GM23338 (cell line): ENCODE data around the gene HMGCS1.

Source experiments
- CREB1 ChIP-seq: fragments of 250-450 bp; sonication (Bioruptor Pico); IDR thresholded peaks from 2 replicates; pipeline ENCODE4 v1.5.0; 2020; ENCODE audit warnings: low read depth, mild to moderate bottlenecking, moderate library complexity
- EZH2 ChIP-seq: fragments of 200-600 bp; sonication (generic); IDR thresholded peaks from one replicate; pipeline ENCODE4 v1.8.0; 2017; ENCODE audit warnings: antibody characterized with exemption, mild to moderate bottlenecking, low read depth; ENCODE audit not compliant: unreplicated experiment
- EZH2phosphoT487 ChIP-seq: fragments of 200-600 bp; sonication (generic); IDR thresholded peaks from one replicate; pipeline ENCODE4 v1.8.1; 2018; ENCODE audit warnings: antibody characterized with exemption; ENCODE audit not compliant: unreplicated experiment
- JUNB ChIP-seq: IDR thresholded peaks from one replicate; pipeline ENCODE4 v1.6.1; 2016; ENCODE audit warnings: antibody characterized with exemption; ENCODE audit not compliant: unreplicated experiment
- NANOG ChIP-seq: IDR thresholded peaks from 2 replicates; pipeline ENCODE4 v1.6.1; 2016; ENCODE audit warnings: antibody characterized with exemption, borderline replicate concordance
- POLR2AphosphoS5 ChIP-seq: IDR thresholded peaks from 2 replicates; pipeline ENCODE4 v1.6.1; 2016; ENCODE audit warnings: antibody characterized with exemption, low read depth
- STAT1 ChIP-seq: IDR thresholded peaks from one replicate; pipeline ENCODE4 v1.6.1; 2016; ENCODE audit warnings: antibody characterized with exemption; ENCODE audit not compliant: unreplicated experiment
- ZNF114 ChIP-seq: fragments of 250-450 bp; sonication (Bioruptor Pico); IDR thresholded peaks from 2 replicates; pipeline ENCODE4 v1.5.0; 2020; ENCODE audit warnings: mild to moderate bottlenecking, moderate library complexity
- ZNF331 ChIP-seq: fragments of 250-450 bp; sonication (Bioruptor Pico); IDR thresholded peaks from 2 replicates; pipeline ENCODE4 v1.5.0; 2020; ENCODE audit warnings: low read depth, mild to moderate bottlenecking, moderate library complexity
- TF ChIP-seq, protein P1 (sequence below), 2 experiments: fragments of 200-600 bp in 1 of 2; sonication (generic) in 1 of 2; conservative IDR thresholded peaks; 2 replicates each; pipeline versions ENCODE4 v1.5.1 to v1.6.1; 2016 to 2017; ENCODE audit warnings: antibody characterized with exemption in 2 of 2, low read depth in 2 of 2, mild to moderate bottlenecking in 2 of 2, moderate library complexity in 1 of 2
- TF ChIP-seq, protein P2 (sequence below): IDR thresholded peaks from one replicate; pipeline ENCODE4 v1.6.1; 2018; ENCODE audit warnings: antibody characterized with exemption; ENCODE audit not compliant: unreplicated experiment
- TF ChIP-seq, protein P3 (sequence below): IDR thresholded peaks from 2 replicates; pipeline ENCODE4 v1.6.1; 2016; ENCODE audit warnings: antibody characterized with exemption
- TF ChIP-seq, protein P4 (sequence below): fragments of 250-450 bp; sonication (Bioruptor Pico); IDR thresholded peaks from 2 replicates; pipeline ENCODE4 v1.5.0; 2020; ENCODE audit warnings: mild to moderate bottlenecking, moderate library complexity

DNA sequence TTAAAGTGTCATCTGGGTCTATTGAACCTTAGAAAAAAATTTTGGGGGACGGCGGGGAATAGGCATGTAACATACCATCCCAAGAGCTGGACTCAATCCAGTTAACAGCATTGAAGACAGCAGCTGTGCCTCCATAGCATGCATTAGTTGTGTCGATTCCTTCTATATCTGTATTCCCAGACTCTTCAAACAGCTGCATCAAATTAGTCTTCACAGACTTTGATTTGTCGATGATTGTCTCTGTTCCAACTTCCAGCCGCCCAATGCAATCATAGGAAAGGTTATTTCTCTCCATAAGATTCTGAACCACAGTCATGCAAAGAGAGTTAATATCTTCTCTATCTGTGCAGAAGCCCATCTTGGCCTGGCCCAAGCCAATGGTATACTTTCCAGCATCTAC lies 14.8 kb downstream of the HMGCS1 start:
- TF ChIP-seq POLR2AphosphoS5, result no peak
- TF ChIP-seq, protein P1, sequence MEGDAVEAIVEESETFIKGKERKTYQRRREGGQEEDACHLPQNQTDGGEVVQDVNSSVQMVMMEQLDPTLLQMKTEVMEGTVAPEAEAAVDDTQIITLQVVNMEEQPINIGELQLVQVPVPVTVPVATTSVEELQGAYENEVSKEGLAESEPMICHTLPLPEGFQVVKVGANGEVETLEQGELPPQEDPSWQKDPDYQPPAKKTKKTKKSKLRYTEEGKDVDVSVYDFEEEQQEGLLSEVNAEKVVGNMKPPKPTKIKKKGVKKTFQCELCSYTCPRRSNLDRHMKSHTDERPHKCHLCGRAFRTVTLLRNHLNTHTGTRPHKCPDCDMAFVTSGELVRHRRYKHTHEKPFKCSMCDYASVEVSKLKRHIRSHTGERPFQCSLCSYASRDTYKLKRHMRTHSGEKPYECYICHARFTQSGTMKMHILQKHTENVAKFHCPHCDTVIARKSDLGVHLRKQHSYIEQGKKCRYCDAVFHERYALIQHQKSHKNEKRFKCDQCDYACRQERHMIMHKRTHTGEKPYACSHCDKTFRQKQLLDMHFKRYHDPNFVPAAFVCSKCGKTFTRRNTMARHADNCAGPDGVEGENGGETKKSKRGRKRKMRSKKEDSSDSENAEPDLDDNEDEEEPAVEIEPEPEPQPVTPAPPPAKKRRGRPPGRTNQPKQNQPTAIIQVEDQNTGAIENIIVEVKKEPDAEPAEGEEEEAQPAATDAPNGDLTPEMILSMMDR (conservative IDR thresholded peaks at IDR 0.05; ENCODE audit: low read depth in 2 of 2), result no peak
- TF ChIP-seq EZH2phosphoT487, result no peak
- TF ChIP-seq CREB1 (CRISPR knock-in tag), result no peak
- TF ChIP-seq, protein P2, sequence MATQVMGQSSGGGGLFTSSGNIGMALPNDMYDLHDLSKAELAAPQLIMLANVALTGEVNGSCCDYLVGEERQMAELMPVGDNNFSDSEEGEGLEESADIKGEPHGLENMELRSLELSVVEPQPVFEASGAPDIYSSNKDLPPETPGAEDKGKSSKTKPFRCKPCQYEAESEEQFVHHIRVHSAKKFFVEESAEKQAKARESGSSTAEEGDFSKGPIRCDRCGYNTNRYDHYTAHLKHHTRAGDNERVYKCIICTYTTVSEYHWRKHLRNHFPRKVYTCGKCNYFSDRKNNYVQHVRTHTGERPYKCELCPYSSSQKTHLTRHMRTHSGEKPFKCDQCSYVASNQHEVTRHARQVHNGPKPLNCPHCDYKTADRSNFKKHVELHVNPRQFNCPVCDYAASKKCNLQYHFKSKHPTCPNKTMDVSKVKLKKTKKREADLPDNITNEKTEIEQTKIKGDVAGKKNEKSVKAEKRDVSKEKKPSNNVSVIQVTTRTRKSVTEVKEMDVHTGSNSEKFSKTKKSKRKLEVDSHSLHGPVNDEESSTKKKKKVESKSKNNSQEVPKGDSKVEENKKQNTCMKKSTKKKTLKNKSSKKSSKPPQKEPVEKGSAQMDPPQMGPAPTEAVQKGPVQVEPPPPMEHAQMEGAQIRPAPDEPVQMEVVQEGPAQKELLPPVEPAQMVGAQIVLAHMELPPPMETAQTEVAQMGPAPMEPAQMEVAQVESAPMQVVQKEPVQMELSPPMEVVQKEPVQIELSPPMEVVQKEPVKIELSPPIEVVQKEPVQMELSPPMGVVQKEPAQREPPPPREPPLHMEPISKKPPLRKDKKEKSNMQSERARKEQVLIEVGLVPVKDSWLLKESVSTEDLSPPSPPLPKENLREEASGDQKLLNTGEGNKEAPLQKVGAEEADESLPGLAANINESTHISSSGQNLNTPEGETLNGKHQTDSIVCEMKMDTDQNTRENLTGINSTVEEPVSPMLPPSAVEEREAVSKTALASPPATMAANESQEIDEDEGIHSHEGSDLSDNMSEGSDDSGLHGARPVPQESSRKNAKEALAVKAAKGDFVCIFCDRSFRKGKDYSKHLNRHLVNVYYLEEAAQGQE, result no peak
- no peak for TF ChIP-seq ZNF331 (CRISPR knock-in tag)
- no peak for TF ChIP-seq EZH2
- TF ChIP-seq JUNB, result no peak
- TF ChIP-seq NANOG, result no peak
- TF ChIP-seq STAT1, result no peak
- TF ChIP-seq, protein P3, sequence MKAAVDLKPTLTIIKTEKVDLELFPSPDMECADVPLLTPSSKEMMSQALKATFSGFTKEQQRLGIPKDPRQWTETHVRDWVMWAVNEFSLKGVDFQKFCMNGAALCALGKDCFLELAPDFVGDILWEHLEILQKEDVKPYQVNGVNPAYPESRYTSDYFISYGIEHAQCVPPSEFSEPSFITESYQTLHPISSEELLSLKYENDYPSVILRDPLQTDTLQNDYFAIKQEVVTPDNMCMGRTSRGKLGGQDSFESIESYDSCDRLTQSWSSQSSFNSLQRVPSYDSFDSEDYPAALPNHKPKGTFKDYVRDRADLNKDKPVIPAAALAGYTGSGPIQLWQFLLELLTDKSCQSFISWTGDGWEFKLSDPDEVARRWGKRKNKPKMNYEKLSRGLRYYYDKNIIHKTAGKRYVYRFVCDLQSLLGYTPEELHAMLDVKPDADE, result no peak
- no peak for TF ChIP-seq ZNF114 (CRISPR knock-in tag)
- TF ChIP-seq, protein P4, sequence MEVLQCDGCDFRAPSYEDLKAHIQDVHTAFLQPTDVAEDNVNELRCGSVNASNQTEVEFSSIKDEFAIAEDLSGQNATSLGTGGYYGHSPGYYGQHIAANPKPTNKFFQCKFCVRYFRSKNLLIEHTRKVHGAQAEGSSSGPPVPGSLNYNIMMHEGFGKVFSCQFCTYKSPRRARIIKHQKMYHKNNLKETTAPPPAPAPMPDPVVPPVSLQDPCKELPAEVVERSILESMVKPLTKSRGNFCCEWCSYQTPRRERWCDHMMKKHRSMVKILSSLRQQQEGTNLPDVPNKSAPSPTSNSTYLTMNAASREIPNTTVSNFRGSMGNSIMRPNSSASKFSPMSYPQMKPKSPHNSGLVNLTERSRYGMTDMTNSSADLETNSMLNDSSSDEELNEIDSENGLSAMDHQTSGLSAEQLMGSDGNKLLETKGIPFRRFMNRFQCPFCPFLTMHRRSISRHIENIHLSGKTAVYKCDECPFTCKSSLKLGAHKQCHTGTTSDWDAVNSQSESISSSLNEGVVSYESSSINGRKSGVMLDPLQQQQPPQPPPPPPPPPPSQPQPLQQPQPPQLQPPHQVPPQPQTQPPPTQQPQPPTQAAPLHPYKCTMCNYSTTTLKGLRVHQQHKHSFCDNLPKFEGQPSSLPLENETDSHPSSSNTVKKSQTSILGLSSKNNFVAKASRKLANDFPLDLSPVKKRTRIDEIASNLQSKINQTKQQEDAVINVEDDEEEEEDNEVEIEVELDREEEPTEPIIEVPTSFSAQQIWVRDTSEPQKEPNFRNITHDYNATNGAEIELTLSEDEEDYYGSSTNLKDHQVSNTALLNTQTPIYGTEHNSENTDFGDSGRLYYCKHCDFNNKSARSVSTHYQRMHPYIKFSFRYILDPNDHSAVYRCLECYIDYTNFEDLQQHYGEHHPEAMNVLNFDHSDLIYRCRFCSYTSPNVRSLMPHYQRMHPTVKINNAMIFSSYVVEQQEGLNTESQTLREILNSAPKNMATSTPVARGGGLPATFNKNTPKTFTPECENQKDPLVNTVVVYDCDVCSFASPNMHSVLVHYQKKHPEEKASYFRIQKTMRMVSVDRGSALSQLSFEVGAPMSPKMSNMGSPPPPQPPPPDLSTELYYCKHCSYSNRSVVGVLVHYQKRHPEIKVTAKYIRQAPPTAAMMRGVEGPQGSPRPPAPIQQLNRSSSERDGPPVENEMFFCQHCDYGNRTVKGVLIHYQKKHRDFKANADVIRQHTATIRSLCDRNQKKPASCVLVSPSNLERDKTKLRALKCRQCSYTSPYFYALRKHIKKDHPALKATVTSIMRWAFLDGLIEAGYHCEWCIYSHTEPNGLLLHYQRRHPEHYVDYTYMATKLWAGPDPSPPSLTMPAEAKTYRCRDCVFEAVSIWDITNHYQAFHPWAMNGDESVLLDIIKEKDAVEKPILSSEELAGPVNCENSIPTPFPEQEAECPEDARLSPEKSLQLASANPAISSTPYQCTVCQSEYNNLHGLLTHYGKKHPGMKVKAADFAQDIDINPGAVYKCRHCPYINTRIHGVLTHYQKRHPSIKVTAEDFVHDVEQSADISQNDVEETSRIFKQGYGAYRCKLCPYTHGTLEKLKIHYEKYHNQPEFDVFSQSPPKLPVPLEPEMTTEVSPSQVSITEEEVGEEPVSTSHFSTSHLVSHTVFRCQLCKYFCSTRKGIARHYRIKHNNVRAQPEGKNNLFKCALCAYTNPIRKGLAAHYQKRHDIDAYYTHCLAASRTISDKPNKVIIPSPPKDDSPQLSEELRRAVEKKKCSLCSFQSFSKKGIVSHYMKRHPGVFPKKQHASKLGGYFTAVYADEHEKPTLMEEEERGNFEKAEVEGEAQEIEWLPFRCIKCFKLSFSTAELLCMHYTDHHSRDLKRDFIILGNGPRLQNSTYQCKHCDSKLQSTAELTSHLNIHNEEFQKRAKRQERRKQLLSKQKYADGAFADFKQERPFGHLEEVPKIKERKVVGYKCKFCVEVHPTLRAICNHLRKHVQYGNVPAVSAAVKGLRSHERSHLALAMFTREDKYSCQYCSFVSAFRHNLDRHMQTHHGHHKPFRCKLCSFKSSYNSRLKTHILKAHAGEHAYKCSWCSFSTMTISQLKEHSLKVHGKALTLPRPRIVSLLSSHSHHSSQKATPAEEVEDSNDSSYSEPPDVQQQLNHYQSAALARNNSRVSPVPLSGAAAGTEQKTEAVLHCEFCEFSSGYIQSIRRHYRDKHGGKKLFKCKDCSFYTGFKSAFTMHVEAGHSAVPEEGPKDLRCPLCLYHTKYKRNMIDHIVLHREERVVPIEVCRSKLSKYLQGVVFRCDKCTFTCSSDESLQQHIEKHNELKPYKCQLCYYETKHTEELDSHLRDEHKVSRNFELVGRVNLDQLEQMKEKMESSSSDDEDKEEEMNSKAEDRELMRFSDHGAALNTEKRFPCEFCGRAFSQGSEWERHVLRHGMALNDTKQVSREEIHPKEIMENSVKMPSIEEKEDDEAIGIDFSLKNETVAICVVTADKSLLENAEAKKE (CRISPR knock-in tag), result no peak
